ENCODE data around the gene SMG6. TPM values are rescaled to one million over a fixed set of nuclear protein-coding genes. Genes with fewer than 3 reads are reported as not detected.
A peak's percentile ranks its signal among the peaks of the same experiment; 100 is the strongest.

SMG6 gene
- total and polyA plus RNA-seq, 2 of the 8 experiments (the other 6 are each of a cell fraction or from before 2014, with no cell fraction given), result 18.5 to 25.2 TPM

DNA sequence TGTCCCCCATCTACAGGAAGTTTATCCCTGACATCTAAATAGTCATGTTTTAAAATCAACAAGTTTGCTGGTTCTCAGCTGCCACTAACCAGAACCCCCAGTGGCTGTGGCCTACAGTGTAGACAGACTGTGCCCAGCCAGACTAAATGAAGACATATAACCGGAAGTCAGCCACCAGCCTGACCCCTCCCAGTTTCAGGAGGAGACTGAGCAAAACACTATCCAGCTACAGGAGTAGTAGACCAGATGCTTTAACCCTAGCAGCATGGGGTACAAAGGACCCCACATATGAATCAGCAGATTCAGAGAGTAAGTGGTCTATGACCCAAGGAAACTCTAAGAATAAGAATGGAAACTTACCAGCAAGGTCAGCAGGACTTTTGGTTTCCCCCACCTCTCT lies 165.3 kb downstream of the SMG6 start:
- no peak for TF ChIP-seq JUN (IDR thresholded peaks at IDR 0.05; ENCODE audit: low read depth, low read length)
- no peak for TF ChIP-seq ASH2L (IDR thresholded peaks at IDR 0.05; ENCODE audit: low read length)
- no peak for TF ChIP-seq RNF2 (IDR thresholded peaks at IDR 0.05; ENCODE audit: borderline replicate concordance, low read depth, low read length, missing control alignments, poor library complexity, severe bottlenecking)
- no peak for TF ChIP-seq TAF7 (optimal IDR thresholded peaks at IDR 0.05; ENCODE audit: borderline replicate concordance, low read depth, low read length)
- no peak for TF ChIP-seq FOSL1 (IDR thresholded peaks at IDR 0.05; ENCODE audit: insufficient read depth, low read depth, low read length)
- no peak for TF ChIP-seq SP1 (IDR thresholded peaks at IDR 0.05; ENCODE audit: low read depth, low read length)
- TF ChIP-seq SIX5 (IDR thresholded peaks at IDR 0.05; ENCODE audit: low read depth, low read length), result no peak
- TF ChIP-seq, protein P1, sequence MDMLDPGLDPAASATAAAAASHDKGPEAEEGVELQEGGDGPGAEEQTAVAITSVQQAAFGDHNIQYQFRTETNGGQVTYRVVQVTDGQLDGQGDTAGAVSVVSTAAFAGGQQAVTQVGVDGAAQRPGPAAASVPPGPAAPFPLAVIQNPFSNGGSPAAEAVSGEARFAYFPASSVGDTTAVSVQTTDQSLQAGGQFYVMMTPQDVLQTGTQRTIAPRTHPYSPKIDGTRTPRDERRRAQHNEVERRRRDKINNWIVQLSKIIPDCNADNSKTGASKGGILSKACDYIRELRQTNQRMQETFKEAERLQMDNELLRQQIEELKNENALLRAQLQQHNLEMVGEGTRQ (IDR thresholded peaks at IDR 0.05; ENCODE audit: low read length), result no peak
- no peak for TF ChIP-seq SUZ12 (IDR thresholded peaks at IDR 0.05; ENCODE audit: low read length)
- TF ChIP-seq NANOG (IDR thresholded peaks at IDR 0.05; ENCODE audit: insufficient read depth, low read depth, low read length, poor library complexity, severe bottlenecking), result no peak
- no peaks in the 10 kb centered on the region for H3K27me3 ChIP-seq (replicated peaks in 1 of 4; ENCODE audit: control insufficient read depth in 3 of 4, extremely low read depth in 1 of 4, insufficient read depth in 3 of 4, low read length in 3 of 4)
- no peak overlapping the region for H3K9ac ChIP-seq (replicated peaks in 1 of 4; ENCODE audit: extremely low read depth in 1 of 4, low read depth in 3 of 4, low read length in 3 of 4)
- ChIA-PET POLR2A (ENCODE audit: partially characterized antibody) (interaction anchor here (0.9 kb wide), 1 partner anchor 165 kb away, joined by 3 read pairs; no protein-coding TSS in a partner anchor), CTCF (ENCODE audit: partially characterized antibody) (interaction anchor here (0.9 to 1.8 kb wide), 6 partner anchors 9 to 107 kb away, joined by 3 to 7 read pairs (median 3); no protein-coding TSS in a partner anchor)
- 0 out of 2 replicates have a peak overlapping the region, but pooled peaks have one; percentile 5 for H2BK5ac ChIP-seq (ENCODE audit: low read depth, low read length)
- H3K79me2 ChIP-seq (ENCODE audit: control insufficient read depth in 1 of 2, insufficient read depth in 2 of 2, low read length in 2 of 2), result no peaks in the 10 kb centered on the region
- no peak overlapping the region for H4K91ac ChIP-seq (replicated peaks; ENCODE audit: insufficient read length, low read length)
- no peak overlapping the region for H3K27ac ChIP-seq (ENCODE audit: low read depth, low read length)
- H3K23me2 ChIP-seq (ENCODE audit: low read depth, low read length), result no peaks in the 10 kb centered on the region
- H4K8ac ChIP-seq (ENCODE audit: extremely low read depth, insufficient read depth, low read length), result no peak overlapping the region
- peak overlapping the region; percentile 26 for H2BK120ac ChIP-seq (replicated peaks; ENCODE audit: low read depth, low read length)
- H3K4ac ChIP-seq (replicated peaks; ENCODE audit: insufficient read length, low read depth, low read length), result no peak overlapping the region
- peak overlapping the region in 1 of 2 experiments; percentile 44; a peak in 1 of 4 replicates for H3K4me2 ChIP-seq (ENCODE audit: insufficient read depth in 1 of 2, low read depth in 2 of 2, low read length in 2 of 2)
- no peak overlapping the region for H2BK15ac ChIP-seq (ENCODE audit: low read length)
- no peak overlapping the region for H3K18ac ChIP-seq (ENCODE audit: extremely low read depth, low read length)
- no peak overlapping the region for H3K23ac ChIP-seq (ENCODE audit: insufficient read length)
- WGBS, 2 experiments (ENCODE audit: extremely low coverage in 1 of 2, insufficient coverage in 1 of 2, insufficient read length in 1 of 2, insufficient replicate concordance in 2 of 2, low coverage in 1 of 2, low lambda C conversion rate in 2 of 2, missing lambda C conversion rate in 1 of 2), result 62% methylated on average over 1 of the region's 1 CpG; no CpG with 5 or more reads in 1 of the 2 experiments
- no peak overlapping the region for H2AFZ ChIP-seq (ENCODE audit: low read length)
- H3K79me1 ChIP-seq (ENCODE audit: low read depth, low read length), result peaks cover 2% of the 10 kb centered on the region; the same call in 1 of the 2 replicates
- peaks cover 3 to 13% (median 7%) of the 10 kb centered on the region in 4 experiments; a peak in 6 of 7 replicates for H3K4me1 ChIP-seq (replicated peaks in 1 of 4; ENCODE audit: control insufficient read depth in 3 of 4, insufficient read depth in 4 of 4, low read length in 3 of 4)
- DNase-seq (ENCODE audit: low read depth in 1 of 2, low spot score in 2 of 2) (no peak), FAIRE-seq (no peak)
- no peak overlapping the region; the same call in 1 of the 2 replicates for H2BK12ac ChIP-seq (ENCODE audit: low read depth, low read length)
- no peak overlapping the region for H4K5ac ChIP-seq (ENCODE audit: insufficient read length, low read depth, low read length)
- H3K56ac ChIP-seq (replicated peaks; ENCODE audit: insufficient read length, low read depth, low read length), result no peak overlapping the region
- no peak overlapping the region for H2BK20ac ChIP-seq (ENCODE audit: low read length)
- no peaks in the 10 kb centered on the region for H3K9me3 ChIP-seq (ENCODE audit: insufficient read depth in 2 of 2, low read depth in 1 of 2, low read length in 1 of 2)
- H4K20me1 ChIP-seq (replicated peaks in 1 of 2; ENCODE audit: control insufficient read depth in 1 of 2, insufficient read depth in 2 of 2, low read length in 2 of 2), result peaks cover 0 to 3% of the 10 kb centered on the region in 2 experiments
- no peak overlapping the region for H3K4me3 ChIP-seq (ENCODE audit: extremely low read depth in 1 of 4, insufficient read depth in 2 of 4, low read depth in 3 of 4, low read length in 4 of 4)
- no peak overlapping the region for H2AK5ac ChIP-seq (ENCODE audit: low read depth, low read length)
- no peaks in the 10 kb centered on the region for H3K36me3 ChIP-seq (ENCODE audit: control insufficient read depth in 2 of 4, insufficient read depth in 4 of 4, low read length in 3 of 4)
- H3K14ac ChIP-seq (ENCODE audit: insufficient read length), result no peak overlapping the region
